ENCODE measurements around the gene CNIH3.

GRCh38 chr1:224640587-224640986 is 24.5 kb downstream of the CNIH3 start:
- TF ChIP-seq POLR2A (IDR thresholded peaks at IDR 0.05) (no peak), CTCF (IDR thresholded peaks at IDR 0.05) (no peak)
